DMS153 (cell line): ENCODE measurements around the gene EYS.

Experiments
- DNase-seq: peaks from one replicate; lab custom pipeline; 2025; lab: John Stamatoyannopoulos, UW

Gene EYS

DNA sequence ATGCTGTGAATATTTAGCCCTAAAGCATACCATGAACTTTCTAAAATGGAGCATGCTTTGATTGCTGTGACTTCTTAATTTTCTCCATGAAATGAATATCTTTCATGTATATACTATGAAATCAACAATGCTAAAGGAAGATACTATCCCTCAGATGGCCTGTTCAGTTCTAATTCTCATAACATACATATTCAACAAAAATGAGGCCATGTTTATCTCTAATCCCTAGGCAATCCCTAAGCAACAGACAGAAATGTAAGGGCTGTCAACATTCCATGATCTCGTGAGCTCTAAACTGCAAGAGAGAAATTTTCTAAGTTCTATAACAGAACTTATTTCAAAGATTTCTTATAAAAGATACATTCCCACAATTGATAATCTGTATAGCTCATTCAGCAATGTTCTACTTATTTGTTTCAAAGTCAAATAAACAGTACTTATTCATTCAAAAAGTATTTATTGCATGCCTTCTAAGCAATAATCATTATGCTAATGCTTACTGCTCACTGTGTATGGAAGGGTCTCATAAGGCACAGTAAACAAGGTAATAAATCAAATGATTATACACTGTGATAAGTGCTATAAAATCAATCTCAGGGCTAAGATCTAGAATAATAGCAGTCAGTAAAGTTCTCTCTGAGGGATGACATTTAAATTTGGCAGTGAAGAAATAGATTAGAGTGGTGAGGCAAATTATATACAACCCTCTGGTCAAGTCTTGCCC is 1578.6 kb downstream of the EYS start:
- DNase-seq: no peak

- no peak for DNase-seq
These were observed 1583.0 kb downstream of the EYS start for GRCh38 chr6:64123761-64124633.

DNA sequence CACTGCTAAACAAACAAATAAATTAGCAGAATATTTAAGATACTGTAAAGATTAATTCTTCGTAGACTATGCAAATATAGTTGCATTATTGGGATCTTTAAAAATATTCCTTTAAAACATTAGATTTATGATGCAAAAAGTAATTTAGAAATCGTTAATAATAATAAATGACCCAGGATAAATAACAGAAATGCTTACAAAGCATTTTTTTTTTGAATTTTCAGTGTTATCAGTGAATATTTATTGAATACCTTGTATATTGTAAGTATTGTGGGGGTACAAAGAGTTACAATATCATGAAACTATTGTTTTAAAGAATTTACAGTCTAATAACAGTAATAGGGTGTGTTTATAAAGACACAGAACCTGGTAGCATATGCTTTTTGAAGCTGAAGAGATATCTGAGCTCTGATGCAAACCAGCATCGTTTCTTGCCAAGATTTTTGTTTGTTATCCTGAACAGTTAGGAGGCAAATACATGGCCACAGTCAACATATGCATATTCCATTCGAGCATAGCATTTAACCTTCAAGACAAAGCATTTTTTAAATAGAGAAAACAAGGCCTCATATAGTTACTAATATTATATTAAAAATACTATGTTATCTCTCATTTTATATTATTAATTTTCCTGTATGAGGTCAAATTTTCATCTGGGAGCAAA is 1584.2 kb downstream of the EYS start:
- no peak for DNase-seq

- DNase-seq: no peak
These were observed 1585.9 kb downstream of the EYS start for GRCh38 chr6:64121011-64121565.

DNA sequence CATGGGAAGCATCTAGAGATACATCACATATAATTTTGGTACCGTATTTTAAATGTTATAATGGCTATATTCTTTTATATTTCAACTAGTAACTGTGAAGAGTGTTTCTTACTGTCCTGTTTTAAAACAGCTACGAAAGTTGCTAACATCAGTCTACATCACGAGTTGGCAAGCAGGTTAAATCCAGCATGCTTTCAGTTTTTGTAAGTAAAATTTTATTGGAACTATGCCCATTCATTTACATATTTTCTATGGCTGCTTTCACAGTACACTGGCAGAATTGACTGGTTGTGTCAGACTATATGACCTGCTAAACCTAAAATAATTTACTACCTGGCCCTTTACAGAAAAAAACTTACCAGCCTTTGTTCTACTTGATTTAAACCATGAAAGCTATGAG is 1593.3 kb downstream of the EYS start:
- DNase-seq: no peak

GRCh38 chr6:64104051-64104450 is 1603.0 kb downstream of the EYS start:
- DNase-seq: no peak

DNA sequence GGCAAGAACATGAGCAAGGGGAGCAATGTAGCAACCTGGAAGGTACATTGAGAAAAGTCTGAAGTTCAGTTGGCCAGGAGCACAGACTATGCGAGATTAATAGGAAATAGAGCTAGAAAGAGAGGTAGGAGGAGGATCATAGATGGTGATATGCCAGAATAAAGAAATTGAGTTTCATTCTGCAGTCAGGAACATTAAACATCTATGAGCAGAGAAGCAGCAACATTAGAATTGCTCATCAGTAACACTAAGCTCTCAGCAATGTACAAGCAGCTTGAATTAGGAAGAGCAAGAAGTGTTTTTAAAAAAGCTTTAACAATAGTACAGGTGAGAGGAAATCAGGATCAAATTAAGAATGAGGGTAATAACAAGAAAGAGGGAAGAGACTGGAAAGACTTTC is 1603.5 kb downstream of the EYS start:
- no peak for DNase-seq

DNA sequence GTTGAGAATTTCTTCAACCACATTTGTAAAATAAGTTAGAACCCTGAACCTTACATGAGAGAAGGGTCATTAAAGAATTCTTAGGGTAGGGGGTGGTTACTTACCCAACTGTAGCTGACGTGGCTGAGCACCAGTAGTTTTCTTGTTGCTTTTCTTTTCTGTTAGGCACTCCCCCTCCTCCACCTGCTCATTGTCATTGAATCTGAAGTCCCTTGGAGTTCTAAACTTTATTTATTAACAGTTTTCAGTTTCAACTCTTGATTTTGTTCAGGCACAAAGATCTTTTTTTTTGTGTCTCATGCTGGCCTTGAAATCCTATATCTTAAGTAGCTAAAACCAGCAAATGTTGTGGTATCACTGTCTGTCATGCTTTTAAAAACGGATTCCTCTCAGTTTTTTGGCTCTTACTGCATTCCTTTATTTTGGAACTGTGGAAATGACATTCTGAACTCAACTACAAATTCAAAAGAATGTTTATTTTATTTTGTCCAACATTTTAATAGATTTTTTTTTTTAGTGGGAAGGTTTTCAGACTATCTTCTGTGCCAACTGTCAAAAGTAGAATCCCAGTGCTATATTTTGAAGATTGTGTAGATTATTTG is 1606.2 kb downstream of the EYS start:
- DNase-seq: no peak

DNA sequence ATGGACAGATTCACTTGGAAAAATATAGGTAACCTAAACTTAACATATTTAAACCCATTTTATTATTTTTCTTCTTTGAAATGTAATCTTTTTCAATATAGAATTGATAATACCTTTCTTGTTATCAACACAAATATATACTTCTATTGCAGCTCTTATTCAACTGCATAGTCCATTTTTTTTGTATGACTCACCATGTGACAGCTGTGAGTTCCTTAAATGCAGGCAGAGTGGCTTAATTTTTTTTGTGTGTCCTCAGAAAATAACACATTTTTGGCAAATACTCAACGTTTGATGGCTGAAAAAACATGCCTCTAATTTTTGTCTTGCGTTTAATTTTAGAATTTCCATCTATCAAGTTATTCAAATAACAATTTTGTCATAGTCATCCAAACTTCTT is 1616.7 kb downstream of the EYS start:
- no peak for DNase-seq

DNA sequence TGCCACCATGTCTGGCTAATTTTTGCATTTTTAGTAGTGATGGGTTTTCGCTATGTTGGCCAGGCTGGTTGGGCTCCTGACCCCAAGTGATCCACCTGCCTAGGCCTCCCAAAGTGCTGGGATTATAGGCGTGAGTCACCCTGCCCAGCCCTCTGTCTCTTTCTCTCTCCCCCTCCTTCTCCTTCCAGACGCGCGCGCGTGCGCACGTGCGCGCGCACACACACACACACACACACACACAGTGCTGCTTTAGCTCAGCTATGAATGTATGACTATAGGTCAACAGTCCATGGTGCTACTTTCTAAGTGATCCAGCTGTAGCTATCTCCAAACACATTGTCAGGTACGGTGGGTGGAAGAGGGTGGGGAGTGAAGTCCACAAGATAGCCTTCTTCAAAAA is 1621.9 kb downstream of the EYS start:
- no peak for DNase-seq

DNA sequence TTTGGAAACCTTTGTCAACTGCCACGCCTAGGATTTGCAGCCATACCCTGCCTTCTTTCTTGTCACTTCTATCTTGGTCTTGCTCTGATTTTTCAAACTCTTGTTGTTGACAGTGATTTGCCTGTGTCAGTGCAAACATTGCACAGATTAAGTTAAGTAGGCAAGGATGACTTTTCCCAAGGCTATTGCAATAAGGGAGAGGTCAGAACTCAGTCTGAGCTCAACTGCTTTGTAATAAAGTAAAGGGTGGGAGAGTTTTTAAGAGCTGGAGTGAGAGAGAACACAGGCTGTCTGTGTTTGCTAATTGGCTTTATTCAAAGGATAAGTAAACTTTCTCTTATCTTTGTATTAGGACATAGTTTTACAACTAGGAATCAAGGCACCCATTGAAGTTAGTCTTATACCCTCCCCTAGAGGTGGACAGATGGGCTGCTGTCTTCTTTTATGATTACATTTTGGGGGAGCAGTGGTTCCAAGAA is 1622.8 kb downstream of the EYS start:
- no peak for DNase-seq

DNA sequence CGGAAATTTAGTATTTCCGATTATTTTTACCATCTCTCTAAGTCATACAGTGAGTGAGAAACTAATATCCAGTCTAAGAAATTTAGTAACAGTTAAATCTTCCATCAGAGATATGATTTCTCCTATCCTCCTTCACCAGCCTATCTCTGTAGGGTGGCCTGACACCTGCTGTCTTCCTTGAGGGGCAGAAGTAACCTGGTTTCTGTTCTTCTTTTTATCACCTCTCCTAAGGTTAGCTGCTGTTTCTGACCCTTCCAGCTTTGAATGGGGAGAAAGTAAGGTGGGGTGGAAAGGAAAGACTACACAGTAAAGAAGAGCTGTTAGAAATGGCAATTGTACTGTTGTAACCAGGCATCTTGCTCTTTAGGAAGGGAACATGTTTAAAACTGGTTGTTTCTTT is 1623.8 kb downstream of the EYS start:
- DNase-seq: no peak

GRCh38 chr6:64081453-64081852 is 1625.6 kb downstream of the EYS start:
- no peak for DNase-seq

DNA sequence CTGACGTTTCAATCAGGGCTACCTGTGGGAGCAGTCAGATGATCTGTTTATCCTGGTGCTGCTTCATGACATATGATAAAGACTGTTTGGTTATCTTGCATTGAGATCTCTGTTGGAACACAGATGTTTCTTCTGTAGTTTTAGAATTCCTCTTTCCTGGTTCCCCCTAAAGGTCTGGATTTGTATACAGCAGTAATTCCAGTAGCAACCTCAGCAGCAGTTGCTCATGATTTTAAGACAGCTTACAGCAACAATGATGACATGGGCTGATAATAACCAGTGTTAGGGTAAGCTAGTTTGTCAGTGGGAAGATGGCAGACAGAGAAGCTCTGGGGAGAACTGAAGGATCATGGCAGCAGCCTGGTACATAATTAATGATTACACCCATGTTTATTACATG is 1632.0 kb downstream of the EYS start:
- no peak for DNase-seq

GRCh38 chr6:64072686-64073085 is 1634.3 kb downstream of the EYS start:
- DNase-seq: no peak

GRCh38 chr6:64064919-64065318 is 1642.1 kb downstream of the EYS start:
- no peak for DNase-seq

DNA sequence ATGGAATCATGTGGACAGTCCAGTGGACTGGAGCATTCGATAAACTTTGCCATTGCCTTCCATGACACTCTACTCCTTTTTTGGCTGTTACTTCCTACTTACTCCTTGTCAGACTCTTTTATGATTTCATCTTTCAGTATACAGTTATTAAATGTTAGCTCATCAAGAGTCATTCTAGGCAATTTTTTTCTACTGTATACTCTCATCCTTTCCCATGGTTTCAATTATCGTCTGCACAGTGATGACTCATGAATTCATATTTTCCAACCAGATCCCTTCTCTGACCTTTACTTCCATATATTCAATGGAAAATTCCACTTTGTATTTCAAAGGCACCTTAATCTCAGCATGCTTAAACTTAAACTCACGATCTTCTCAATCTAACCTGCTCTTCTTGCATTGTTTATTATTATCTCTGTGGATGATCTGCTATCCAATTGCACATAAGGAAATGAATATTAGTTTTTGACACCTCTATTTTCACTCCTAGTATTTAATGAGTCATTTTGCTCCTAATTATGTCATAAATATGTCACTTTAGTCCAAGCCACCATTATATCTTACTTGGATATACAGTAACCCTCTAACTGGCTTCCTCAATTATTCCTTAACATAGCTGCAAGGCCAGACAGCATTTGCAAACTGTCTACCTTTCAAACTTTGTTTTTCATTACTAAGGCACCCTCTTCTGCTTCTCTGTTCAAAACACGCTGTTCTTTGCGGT is 1643.9 kb downstream of the EYS start:
- no peak for DNase-seq

DNA sequence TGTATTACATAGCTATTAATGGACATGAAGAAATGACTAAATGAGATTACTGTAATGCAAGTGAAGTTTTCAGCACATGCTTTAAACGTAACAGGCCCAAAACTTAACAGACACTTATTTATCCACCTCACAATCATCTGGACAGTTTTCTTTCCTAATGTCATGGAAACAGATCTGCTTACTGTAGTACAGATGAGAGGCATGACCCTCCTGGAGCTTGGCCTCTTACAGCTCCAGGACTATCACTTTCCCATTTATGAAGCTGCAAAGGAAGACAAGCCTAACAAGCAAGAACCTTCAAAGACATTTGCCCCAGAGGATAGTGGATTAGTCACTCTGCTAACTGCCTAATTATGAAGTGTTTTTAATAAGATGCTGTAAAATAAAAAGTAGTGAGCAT is 1652.2 kb downstream of the EYS start:
- no peak for DNase-seq

GRCh38 chr6:64050590-64050989 is 1656.4 kb downstream of the EYS start:
- DNase-seq: no peak

DNA sequence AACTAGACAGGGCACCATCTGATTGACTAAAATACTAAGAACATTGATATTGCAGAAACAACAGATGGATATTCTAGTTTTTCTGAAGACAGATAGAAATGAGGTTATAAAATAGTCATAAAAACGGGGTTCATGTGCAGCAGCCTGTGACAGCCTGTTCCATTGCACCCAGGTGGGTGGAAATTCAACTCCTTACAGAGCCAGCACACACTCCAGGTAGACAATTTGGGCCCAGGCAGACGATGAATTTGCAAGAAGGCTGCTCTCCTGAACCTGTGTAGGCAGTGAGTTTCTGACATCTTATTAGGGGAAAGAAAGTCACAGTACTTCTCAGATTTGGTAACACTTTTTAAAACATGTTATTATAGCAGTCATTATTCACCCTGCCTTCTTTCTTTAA is 1657.3 kb downstream of the EYS start:
- no peak for DNase-seq

GRCh38 chr6:64046746-64047208 is 1660.2 kb downstream of the EYS start:
- DNase-seq: no peak
